ENCODE measurements around the gene CARD18.

DNA sequence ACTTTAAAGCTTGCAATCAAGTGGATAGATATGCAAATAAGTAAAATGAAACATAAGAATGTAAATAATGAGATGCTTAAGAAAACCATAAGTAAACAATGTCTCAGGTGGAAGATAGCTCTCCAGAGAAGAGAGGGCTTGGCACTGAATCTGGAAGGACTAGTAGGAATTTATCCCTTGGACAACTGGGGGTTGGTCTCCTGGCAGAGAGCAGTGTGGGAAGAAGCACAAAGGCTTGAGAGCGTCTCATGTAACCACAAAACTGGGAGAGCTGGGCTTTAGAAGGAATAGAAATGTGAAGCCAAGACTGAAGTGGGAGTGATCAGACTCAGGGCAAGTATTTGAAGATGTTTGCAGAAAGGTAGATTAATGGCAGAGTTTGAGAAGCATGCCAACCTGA lies 31.3 kb downstream of the CARD18 start:
- no peak for TF ChIP-seq TAF1 (IDR thresholded peaks at IDR 0.05; ENCODE audit: borderline replicate concordance, low read depth, low read length)
- no peak for TF ChIP-seq POLR2AphosphoS5 (IDR thresholded peaks at IDR 0.05; ENCODE audit: low read depth, low read length)
- no peak for TF ChIP-seq POLR2A (IDR thresholded peaks at IDR 0.05; ENCODE audit: low read depth, low read length)
